NCI-H524 (cell line): ENCODE measurements around the gene INS.

Experiments
- DNase-seq, 2 experiments: peaks; one replicate each; lab custom pipeline; 2025; lab: John Stamatoyannopoulos, UW

INS gene

GRCh38 chr11:2144544-2145248 is 16.3 kb downstream of the INS start:
- DNase-seq, result no peak

DNA sequence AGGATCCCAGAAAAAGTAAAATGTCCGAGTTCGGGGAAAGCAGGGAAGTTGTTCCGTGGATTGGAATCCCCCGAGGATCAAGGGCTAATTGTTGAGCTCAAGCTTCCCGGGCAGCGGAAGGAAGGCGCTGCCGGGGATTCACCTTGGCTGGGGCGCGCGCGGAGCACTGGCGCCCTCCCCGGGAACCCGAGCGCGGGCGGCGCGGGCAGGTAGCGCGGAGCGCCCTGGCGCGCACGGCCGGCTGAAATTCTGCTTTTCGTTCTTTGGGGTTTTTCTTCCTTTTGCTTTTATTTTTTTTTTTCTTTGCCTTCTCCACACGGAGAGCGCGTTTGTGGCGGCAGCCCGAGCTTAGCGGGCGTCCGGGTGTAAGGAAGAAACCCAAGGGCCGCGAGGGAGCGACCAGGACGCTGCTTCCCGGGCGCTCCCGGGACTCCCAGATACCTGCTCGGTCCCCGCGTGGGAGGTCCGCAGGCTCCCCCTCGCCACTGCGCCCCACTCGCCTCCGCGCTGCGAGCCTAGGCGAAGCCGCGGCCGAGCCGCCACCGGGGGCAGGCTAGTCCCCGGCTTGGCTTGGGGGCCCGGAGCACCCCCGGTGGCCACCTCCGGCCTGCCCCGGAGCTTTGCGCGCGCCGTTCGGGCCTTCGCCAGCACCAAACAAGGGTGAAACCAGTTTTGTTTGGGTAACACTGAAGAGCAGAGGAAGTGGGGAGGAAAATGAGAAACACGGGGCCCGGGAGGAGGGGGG is 17.0 kb downstream of the INS start:
- peak in 1 of 2 experiments; percentile 11 for DNase-seq

- no peak for DNase-seq
Measured at GRCh38 chr11:2143477-2143798, 17.6 kb downstream of the INS start.

DNA sequence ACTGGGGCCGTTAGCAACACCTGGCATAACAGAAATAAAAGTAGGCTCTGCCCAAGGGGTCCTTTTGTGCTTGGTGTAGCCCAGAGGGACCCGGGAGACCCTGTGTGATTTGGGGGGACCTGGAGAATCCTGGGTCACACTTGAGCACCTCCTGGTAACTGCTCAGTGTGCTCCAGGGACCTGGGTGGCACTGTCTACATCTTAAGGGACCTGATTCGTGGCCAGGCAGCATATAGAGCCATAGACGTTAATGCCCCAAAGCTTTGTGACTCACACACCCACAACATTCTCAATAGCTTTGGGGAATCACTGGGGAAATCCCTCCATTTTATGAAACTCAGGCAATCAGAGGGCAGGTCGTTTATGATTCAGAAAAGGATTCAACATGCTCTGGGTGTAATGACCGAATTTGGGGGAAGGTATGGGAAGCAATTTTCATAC is 18.2 kb downstream of the INS start:
- DNase-seq, result no peak

GRCh38 chr11:2142300-2142759 is 18.7 kb downstream of the INS start:
- DNase-seq, result no peak

- no peak for DNase-seq
Measured at GRCh38 chr11:2140411-2141400, 20.3 kb downstream of the INS start.

DNA sequence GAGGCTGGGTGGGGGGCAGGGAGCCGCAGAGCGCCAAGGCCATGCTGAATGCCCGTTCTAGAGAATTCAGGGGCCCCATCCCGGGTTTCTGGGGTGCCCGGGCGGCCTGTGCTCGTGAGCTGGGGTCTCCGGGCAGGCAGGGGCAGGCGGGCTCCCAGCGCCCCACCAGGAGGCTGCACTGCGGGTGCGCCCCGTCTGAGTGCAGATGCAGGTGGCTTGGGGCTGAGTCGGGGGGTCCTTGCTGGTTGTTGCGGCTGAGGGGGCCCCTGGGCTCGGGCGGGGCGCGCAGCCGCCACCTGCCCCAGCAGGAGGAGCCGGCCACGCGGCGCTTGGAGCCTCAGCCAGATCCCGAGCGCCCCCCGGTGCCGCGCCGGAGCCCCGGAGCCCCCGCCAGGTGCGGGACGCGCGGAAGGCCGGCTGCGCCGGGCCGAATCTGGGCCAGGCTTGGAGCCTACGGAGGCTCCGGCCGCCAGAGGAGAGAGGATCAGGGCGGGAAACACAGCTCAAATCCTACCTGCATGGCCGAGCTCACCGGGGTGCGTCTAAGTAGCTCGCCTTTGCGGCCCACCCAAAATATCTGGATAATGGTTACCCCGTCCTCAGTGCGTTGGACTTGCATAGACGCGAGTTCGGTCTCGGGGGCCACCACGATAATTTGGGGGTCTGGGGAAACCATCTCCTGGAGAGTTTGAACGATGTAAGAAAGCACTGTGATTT is 21.2 kb downstream of the INS start:
- DNase-seq, result no peak

DNA sequence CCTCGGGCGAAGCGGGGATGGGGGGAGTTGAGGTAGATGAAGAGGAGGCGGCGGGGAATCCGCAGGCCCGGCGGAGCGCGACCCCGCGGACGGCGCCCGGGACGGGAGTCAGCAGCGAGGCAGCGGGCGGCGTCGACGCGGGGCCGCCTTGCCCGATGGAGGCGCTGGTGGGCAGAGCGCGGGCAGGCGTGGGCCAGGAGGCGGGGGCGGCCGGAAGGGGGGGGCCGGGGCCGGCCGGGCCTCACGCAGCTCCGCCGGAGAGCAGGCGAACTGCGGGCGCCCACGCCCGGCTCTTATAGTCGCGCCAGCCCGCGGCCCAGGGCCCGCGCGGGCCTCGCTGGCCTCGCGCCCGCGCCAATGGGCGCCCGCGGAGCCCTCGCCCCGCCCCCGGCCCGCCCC is 21.9 kb downstream of the INS start, which contains the start of gene IGF2:
TSS of gene IGF2 (minus strand) at position 267 of the 399 bp plus-strand sequence. CDS start 3,866 bp downstream, outside the sequence.
- DNase-seq, result no peak

- peak in 1 of 2 experiments; percentile 26 for DNase-seq
Measured at GRCh38 chr11:2138431-2139122, 22.4 kb downstream of the INS start.

GRCh38 chr11:2138068-2138430 is 23.0 kb downstream of the INS start:
- no peak for DNase-seq

DNA sequence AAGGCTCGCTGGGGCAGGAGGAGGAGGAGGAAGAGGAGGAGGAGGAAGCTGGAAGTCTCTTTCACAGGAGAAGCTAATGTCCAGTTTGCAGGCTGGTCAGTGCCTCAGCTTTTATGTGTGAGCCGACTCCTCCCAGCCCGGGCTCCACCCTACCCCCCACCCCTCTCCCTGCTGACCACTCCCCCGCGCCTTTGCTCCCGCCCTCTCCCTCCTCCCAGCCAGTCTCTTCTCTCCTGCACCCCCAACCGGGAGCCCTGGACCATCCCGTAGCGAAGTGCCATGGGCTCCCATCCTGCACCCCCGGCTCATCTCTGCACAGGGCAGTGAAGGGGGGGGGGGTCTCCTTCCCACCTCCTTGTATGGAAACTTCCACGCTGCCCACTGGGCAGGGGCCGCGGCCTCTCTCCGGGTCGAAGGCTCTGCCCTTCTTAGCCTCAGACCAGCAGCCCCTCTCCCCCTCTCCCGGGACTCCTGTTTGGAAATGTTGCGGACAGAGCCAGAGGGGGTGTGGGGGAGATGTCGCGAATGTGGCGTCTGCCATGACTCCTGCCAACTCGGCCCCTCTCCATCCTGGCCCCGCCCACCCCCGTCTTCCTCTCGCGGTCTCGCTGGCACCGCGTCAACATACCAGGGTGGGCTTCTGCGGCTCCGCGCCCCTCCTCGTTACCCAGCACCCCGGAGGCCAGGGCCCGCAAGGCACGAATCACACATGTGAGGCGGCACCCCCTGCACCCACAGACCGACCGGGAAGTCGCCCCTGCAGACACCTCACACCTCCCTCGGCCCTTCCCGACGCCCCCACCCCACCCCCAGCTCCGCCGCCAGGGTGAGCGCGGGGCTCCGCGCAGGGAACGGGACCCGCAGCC is 23.6 kb downstream of the INS start:
- DNase-seq, result peak in 1 of 2 experiments; percentile 11

- no peak for DNase-seq
Measured at GRCh38 chr11:2136952-2137201, 24.1 kb downstream of the INS start.

- DNase-seq, result no peak
Measured at GRCh38 chr11:2136209-2136951, 24.6 kb downstream of the INS start.

DNA sequence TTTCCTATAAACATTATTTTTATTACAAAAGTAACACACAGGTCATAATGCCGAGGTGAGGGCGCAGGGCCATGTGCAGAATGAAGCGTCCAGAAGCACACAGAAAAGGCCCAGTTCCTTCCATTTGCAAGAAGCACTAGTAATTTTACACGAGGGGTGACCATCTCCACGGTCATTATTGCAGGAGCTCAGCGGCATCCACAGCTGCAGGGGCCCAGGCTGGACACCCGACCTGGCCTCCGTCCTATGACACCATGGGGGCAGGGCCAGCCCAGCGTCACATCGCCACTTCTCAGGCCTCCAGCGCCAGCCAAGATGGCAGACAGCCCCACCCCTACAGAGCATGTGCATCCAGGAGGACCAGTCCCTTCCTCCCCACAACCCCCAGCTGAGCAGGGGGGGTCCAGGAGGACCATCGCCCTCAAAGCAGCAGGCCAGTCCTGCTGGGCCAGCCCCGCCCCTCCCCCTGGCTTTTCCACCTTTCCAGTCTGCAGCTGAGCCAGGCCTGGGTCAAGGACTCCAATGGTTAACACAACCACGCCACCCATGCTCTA is 25.3 kb downstream of the INS start:
- no peak for DNase-seq

DNA sequence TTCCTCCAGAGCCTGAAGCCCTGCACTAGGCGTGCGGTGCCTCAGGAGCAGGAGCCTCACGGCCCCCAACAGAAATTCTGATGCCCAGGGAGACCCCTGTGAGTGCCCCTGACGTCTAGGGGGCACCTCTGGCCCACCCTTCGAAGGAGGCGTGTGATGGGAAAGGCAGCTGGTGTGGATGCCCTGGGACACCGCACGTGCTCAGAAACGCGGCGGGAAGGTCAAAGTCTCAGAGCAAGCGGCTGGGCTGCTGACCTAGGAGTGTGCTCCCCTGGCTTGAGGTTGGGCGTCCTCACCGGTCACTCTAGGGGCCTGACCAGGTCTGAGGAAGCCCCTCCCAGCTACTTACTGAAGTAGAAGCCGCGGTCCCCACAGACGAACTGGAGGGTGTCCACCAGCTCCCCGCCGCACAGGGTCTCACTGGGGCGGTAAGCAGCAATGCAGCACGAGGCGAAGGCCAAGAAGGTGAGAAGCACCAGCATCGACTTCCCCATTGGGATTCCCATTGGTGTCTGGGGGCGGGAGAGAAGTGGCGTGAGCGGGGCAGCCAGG is 25.9 kb downstream of the INS start:
- no peak for DNase-seq

GRCh38 chr11:2134022-2135010 is 26.7 kb downstream of the INS start:
- DNase-seq, result no peak

- DNase-seq, result no peak
Measured at GRCh38 chr11:2133241-2134021, 27.6 kb downstream of the INS start.
